Endothelial cell of umbilical vein (primary cell): ENCODE measurements around the gene PRM3.

Experiments used
- CTCF ChIP-seq, 2 donors: IDR thresholded peaks; 1 replicate in 1 of 2; 2 replicates in 1 of 2; pipeline ENCODE4 v1.5.1; 2011; ENCODE audit warnings: low read length in 2 of 2, mild to moderate bottlenecking in 2 of 2, moderate library complexity in 2 of 2, control low read depth in 1 of 2, inconsistent platforms in 1 of 2, low read depth in 1 of 2; ENCODE audit not compliant: insufficient read depth in 1 of 2; ENCODE audit errors: extremely low read depth in 1 of 2
- EZH2 ChIP-seq: IDR thresholded peaks from 2 replicates; pipeline ENCODE4 v1.6.1; 2012; ENCODE audit warnings: borderline replicate concordance, low read depth, mild to moderate bottlenecking, moderate library complexity, low read length, inconsistent platforms; ENCODE audit not compliant: severe bottlenecking
- MAX ChIP-seq: IDR thresholded peaks from 2 replicates; pipeline ENCODE4 v1.6.1; 2011; ENCODE audit not compliant: insufficient read depth, insufficient read length
- POLR2A ChIP-seq: IDR thresholded peaks from 2 replicates; pipeline ENCODE4 v1.6.1; 2012; ENCODE audit warnings: low read depth, mild to moderate bottlenecking, control low read depth, low read length
- POLR2AphosphoS5 ChIP-seq: IDR thresholded peaks from 2 replicates; pipeline ENCODE4 v1.6.1; 2012; ENCODE audit warnings: low read depth, mild to moderate bottlenecking, control low read depth, low read length, moderate library complexity; ENCODE audit not compliant: insufficient read depth

- no peak for TF ChIP-seq POLR2A
- no peak for TF ChIP-seq CTCF (IDR thresholded peaks at IDR 0.05; ENCODE audit: extremely low read depth in 1 of 2, insufficient read depth in 1 of 2, low read depth in 1 of 2, low read length in 2 of 2)
- TF ChIP-seq MAX: no peak
- no peak for TF ChIP-seq EZH2
- TF ChIP-seq POLR2AphosphoS5: no peak
Measured at GRCh38 chr16:11224894-11225676, 48.3 kb downstream of the PRM3 start.
